Measurements from ENCODE around the gene APBA2.
"Not testable (repeated sequence)": the region's sequence is repeated elsewhere in the genome, so short reads cannot be mapped to it uniquely, and the experiment has no call there.

Gene APBA2

GRCh38 chr15:29142129-29142747 lies 256.5 kb downstream of the APBA2 start:
- no peak for DNase-seq

- no peak for DNase-seq
Observed at GRCh38 chr15:29143293-29143692, 257.5 kb downstream of the APBA2 start.

GRCh38 chr15:29143909-29144635 lies 258.3 kb downstream of the APBA2 start:
- no peak for DNase-seq

- no peak for DNase-seq
Observed at GRCh38 chr15:29149738-29150075, 263.9 kb downstream of the APBA2 start.

GRCh38 chr15:29150515-29151483 lies 265.0 kb downstream of the APBA2 start:
- no peak for DNase-seq

- no peak for DNase-seq
Observed at GRCh38 chr15:29151484-29151857, 265.7 kb downstream of the APBA2 start.

- DNase-seq = no peak
Observed at GRCh38 chr15:29156521-29156920, 270.7 kb downstream of the APBA2 start.

GRCh38 chr15:29159771-29160455 lies 274.1 kb downstream of the APBA2 start:
- DNase-seq = no peak

GRCh38 chr15:29162411-29162810 lies 276.6 kb downstream of the APBA2 start:
- no peak for DNase-seq

- not testable (repeated sequence) for DNase-seq
Observed at GRCh38 chr15:29167122-29167521, 281.3 kb downstream of the APBA2 start.
